ENCODE results near the gene LRRC47.

The LRRC47 gene

DNA sequence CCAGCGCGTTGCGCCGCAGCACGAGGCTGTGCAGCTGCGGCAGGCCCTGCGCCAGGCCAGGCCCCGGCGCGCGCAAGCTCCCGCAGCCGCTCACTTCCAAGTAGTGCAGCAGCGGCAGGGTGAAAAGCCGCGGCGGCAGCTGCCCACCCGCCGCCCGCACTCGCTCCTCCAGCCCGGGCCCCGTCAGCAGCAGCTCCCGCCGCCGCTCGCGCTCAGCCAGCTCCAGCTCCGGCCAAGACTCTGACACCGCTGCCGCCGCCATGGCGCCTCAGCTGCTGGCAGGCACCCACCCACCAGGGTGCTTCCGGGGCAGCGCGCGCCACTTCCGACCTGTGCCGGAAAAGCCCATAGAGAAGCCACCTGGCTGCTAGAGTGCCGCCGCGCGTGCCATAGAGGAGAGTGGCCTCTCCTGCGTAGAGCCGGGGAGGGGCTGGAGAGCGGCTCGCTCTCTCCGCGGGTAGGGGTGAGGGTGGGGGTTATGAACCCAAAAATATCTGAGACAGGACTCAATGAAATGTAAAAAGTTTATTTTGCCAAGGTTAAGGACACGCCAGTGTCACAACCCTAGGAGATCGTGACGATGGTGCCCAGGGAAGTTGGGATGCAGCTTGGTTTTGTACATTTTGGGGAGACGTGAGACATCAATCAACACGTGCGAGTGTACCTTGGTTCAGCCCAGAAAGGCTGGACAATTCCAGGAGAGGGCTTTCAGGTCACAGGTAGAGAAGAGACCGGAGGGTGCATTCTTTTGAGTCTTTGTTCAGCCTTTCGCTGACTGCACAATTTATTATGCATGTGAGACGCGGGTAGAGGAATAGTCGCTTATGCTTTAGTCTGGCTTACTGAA is at the start of gene LRRC47:
LRRC47 (minus strand) TSS at position 284 of the 847 bp plus-strand sequence; CDS start at position 262, 22 bp downstream.
- peak; percentile 49 for DNase-seq (ENCODE audit: low read depth)

DNA sequence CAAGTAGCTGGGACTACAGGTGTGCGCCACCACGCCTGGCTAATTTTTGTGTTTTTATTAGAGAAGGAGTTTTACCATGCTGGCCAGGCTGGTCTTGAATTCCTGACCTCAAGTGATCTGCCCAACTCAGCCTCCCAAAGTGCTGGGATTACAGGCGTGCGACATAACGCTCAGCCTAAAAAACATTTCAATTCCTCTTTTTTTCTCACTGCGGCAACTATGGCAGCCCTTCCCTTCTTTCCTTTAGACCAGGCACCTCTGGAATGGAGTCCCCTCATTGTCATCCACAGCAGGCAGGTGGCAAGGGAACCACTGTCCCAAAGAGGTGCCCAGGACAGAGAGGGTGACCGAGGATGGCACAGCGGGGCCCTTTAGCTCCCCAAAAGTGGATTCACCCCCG is 46.6 kb upstream of the LRRC47 start:
- no peak for DNase-seq (ENCODE audit: low read depth)

DNA sequence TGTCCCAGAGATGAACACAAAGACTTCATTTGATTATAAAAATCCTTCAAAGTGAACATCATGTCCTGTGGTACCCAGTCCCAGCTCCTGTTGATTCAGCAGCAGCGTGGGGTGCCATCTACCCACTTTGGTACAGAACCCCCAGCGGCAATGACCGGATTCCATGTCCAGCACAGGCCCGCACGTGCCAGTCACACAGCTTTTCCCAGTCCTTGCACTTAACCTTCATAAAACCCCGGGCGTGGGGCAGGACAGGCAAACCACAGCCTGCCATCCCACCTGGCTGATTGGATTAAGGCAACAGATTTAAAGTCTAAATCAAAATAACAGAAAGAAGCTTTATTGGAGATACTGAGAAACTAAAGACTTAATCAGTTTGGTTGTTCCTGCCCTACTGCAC is 45.2 kb upstream of the LRRC47 start:
- DNase-seq (ENCODE audit: low read depth): no peak

DNA sequence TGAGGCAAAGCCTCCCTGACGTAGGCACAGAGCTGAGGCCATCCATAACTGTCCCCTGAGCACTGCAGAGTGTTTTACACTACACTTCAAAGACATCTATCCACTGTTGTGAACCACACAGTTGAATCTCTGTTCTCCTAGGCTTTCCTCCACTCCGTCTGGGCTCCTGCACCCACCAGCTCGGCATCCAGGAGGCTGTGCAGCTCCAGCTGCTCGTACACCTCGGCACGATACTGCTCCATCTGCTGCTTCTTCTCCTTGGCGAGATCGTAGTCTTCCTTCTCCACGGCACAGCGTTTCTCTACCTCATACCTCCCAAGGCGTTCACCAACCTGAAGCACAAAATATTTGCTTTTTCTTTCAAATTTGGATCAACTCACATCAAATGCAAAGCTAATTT is 42.5 kb upstream of the LRRC47 start:
- DNase-seq (ENCODE audit: low read depth): no peak

DNA sequence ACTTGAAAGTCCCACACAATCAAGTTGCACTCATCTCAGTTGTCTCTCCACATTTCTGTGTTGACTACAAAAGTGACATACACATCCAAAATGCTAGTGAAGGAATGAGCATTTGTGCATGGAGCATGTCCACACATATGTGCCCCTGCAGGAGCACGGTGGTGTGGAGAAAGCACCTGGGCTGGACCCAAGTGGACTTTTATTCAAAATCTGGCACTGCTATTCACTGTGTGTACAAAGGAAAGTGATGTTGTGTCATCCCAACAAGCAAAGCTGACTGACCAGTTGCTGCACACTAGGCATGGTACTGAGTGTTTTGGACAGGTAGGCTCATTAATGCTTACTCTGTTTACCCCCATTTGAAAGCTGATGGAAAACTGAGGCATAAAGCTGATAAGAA is 41.4 kb upstream of the LRRC47 start:
- no peak for DNase-seq (ENCODE audit: low read depth)

DNA sequence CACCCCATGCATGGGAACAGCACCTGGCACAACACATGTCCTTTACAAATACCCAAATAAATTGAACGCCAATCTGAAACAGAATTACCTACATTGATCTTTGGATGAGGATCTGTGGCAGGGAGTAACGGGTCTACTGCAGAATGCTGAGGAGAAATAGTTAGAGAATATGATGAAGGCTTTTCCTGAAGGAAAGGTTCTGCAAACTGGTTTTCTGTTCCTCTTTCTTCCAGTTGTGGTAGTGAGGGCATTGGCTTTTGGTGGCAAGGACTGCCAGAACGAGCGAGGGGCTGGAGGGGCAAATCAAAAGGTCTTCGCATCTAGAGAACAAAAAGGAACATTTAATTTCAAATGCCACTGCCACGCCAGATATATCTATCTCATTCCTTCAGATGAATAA is 40.9 kb upstream of the LRRC47 start:
- DNase-seq (ENCODE audit: low read depth): no peak

DNA sequence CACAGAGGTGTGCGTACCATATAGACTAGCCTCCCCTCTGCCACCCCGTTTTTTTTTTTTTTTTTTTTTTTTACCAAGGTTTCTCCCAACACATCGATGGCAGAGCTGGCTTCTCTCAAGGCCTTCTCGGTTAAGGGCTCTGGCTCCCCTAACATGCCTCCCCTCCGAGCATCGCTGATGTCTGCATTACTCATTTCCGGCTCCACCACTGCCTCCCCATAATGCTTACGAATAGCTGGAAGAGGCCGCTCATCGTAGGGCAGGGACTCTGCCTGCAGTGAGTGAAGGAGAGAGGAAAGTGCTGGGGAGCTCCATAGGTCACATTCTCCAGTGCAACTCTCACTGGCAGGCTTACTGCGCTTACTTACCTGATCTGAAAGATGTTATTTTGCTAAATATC is 40.1 kb upstream of the LRRC47 start:
- DNase-seq (ENCODE audit: low read depth): no peak

DNA sequence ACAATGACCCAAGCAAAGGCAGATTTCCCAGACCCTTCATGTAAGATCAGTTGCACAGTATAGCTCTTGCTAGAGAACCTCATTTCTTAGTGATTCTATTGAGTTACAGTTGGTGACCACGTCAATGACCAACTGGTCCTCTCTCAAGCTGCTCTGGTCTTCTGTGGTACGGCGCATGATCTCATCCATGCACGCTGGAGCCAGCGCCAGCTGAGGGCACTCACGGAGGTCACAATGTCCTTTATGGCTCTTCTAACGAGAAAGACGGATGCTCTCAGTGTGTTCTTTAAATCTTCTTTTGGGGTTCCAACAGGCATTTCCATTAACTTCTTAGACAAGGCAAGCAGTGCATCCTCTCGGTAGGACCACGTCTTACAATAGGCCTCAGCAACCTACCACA is 38.4 kb upstream of the LRRC47 start:
- no peak for DNase-seq (ENCODE audit: low read depth)

DNA sequence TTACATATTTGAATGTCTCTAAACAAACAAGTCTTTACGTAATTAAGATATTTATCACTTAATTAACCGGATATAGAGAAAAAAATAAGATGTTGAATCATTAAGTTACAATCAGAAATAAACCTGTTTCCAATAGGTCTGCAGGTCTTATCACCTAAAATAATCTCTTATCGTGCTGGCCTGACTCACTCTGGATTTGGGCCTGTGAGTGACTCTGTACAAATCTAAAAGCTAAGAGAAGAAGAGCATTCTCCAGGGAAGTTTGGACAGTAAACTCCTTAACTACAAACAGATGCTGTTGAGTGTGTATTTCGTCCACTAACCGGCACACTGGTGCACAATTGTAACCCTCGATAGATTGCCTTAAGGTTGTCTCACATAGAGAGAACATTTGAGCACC is 35.4 kb upstream of the LRRC47 start:
- DNase-seq (ENCODE audit: low read depth): no peak

DNA sequence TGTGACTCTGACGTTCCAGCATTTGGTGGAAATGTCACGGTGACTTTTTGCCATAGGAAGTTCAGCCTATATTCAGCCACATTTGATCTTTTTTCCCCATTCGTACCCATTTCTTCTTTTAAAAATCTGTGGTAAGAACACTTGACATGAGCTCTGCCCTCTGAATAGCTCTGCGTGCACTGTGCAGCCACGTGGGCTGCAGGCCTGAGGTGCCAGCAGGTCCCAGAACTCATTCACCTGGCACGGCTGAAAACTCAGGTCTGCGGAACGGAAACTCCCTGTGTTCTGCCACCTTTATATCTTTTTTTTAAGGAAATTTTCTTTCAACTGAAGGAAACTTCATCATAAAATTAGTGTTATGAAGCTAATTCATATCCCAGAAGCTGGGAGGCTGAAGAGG is 32.1 kb upstream of the LRRC47 start:
- no peak for DNase-seq (ENCODE audit: low read depth)

DNA sequence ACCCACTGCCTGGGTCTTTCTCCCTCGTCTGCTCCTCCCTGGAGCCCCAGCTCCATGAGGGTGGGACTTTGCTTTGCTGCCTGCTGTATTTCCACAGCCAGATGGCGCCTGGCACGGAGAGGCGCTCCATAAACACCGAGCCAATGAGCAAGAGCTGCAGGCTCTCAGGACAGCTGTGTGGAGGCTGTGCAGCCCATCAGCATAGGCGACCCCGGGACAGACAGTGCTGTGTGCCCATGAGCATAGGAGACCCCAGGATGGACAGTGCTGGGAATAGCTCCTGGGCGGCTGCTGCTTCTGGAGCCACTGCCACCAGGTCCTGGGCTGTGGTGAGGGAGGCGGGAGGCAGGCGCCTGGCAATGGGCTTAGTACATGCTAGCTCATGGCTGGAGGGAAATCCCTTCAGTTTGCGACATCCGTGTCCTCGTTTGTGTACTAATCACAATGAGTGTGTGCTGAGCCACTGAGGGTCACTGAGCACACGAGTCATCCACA is 31.6 kb upstream of the LRRC47 start:
- no peak for DNase-seq (ENCODE audit: low read depth)

DNA sequence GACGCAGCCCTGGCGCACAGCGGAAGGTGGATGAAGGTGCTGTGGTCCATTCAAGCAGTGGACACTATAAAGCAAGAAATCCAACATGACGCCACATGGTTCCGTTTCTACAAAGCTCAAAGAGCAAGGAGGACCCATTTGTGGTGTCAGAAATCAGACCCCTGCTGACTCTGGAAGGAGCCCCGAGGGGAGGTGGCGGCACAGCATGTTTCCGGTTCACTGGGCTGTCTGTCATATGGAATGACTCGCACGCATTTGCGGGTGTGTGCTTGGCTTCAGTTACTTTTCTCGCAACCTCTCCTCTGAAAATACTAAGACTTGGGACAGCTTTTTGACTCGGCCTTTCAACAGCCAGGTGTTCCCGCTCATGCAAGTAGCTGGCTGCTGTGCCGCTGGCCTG is 29.1 kb upstream of the LRRC47 start:
- DNase-seq (ENCODE audit: low read depth): no peak

DNA sequence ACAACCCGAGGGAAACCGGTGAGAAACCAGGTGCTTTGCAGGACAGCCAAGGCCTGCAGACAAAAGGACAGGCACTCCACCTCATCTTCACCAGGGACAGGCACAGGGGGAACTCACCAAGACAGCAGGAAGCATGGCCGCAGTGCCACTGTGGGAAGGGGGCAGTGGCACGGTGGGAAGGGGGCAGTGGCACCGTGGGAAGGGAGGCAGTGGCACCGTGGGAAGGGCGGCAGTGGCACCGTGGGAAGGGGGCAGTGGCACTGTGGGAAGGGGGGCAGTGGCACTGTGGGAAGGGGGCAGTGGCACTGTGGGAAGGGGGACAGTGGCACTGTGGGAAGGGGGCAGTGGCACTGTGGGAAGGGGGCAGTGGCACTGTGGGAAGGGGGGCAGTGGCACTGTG is 28.4 kb upstream of the LRRC47 start:
- DNase-seq (ENCODE audit: low read depth): no peak

DNA sequence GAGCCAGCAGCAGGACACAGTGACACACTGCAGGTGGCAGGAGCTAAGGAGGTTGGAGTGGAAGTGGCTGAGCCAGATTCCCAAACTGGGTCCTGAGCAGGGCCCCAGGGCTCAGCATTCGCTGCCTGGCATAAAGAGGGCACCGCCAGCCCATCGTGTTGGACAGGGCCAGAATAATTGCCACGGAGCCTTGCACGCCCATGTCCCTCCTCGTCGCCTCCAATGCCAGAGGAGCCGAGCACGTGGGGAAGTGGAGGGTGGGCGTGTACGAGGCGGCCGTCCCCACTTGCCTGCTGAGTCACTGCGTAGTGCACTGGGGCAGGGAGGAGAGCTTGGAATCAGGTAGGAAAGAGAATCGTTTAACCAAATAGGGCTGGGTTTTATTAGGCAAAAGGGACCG is 26.1 kb upstream of the LRRC47 start:
- no peak for DNase-seq (ENCODE audit: low read depth)

DNA sequence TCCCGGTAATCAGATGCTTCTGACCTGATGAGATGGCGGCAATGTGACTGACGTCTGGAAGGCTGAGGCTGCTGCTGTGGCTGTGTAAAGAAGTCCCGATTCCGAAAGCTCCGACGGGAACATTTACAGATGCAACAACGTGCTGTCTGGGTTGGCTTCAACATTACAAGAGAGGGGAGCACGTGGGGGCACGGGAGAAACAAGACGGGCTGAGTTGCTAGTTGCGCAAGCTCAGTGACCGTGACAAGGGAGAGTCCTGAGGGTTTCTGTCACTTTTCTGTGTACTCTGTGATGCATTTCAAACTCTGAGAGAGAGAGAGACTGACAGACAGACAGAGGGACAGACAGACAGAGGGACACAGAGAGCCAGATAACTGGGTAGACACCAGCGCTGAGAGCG is 25.6 kb upstream of the LRRC47 start:
- no peak for DNase-seq (ENCODE audit: low read depth)

DNA sequence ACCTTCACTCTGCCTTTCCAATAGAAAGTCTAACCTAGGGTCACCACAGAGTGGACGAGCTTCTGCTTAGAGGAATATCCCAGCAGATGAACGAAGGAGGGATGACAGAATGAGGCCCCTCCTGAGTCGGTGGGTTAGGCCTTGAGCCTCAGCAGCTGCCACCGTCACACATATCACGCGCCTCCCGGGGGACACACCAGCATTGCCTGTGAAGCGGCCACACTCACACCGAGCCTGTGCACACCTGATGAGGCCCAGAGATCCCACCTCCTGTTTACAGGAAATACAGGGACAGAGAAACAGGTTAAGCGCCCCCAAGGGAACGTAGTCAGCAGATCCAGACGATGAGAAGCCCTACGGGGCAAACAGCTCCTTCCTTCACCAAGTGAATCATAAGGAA is 25.1 kb upstream of the LRRC47 start:
- DNase-seq (ENCODE audit: low read depth): no peak

DNA sequence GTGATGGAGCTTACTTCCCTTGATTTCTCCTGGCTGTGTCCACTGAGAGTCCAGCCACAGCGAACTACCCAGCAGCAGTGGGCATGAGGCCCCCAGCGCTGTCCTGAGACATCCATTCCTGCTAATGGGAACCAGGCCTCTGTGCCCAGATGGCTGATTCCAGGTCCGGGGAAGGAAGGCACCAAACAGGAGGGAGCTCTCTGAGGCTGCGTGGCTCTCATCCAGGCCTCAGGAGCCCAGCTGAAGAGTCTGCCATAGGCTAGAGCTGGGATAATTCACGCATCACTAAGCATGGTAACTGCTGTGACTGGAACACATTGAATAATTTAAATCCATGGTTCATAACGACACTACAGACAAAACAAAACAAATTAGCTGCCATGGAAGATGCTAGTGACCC is 24.7 kb upstream of the LRRC47 start:
- no peak for DNase-seq (ENCODE audit: low read depth)

DNA sequence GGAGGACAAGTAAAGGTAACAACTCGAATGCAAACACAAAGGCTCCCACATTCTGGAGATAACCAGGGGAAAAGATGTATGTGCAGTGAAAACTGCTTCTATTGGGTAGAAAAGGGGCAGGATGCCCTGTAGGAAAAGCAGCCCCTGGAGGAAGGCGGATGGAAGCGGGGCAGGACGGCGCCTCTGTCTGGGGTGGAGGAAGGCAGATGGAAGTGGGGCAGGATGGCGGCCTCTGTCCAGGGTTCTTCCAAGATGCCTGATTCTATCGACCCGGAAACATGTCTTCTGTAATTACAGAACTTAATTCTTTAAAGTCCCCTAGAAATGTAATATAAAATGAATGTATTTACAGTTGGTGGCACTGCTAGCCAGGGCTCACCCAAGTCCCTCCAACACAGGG is 24.0 kb upstream of the LRRC47 start:
- DNase-seq (ENCODE audit: low read depth): no peak

DNA sequence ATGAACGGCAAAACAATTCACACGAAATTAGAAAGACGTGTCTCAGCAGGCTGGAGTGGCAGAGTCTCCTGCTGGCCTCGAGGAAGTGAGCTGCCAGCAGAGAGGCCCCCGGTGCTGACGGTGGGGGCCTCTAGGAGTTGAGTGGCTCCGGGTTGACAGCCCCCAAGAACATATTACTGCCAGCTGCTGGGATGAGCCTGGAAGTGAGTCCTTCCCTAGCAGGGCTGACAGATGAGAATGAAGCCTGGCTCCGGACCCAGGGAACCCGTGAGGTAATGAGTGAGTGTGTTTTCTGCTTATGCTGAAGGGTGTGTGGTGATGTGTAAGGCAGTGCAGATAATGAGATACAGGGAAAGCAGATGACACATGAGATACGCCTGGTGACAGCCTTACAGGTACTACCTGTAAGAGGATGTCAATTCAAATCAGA is 23.5 kb upstream of the LRRC47 start:
- DNase-seq (ENCODE audit: low read depth): no peak

DNA sequence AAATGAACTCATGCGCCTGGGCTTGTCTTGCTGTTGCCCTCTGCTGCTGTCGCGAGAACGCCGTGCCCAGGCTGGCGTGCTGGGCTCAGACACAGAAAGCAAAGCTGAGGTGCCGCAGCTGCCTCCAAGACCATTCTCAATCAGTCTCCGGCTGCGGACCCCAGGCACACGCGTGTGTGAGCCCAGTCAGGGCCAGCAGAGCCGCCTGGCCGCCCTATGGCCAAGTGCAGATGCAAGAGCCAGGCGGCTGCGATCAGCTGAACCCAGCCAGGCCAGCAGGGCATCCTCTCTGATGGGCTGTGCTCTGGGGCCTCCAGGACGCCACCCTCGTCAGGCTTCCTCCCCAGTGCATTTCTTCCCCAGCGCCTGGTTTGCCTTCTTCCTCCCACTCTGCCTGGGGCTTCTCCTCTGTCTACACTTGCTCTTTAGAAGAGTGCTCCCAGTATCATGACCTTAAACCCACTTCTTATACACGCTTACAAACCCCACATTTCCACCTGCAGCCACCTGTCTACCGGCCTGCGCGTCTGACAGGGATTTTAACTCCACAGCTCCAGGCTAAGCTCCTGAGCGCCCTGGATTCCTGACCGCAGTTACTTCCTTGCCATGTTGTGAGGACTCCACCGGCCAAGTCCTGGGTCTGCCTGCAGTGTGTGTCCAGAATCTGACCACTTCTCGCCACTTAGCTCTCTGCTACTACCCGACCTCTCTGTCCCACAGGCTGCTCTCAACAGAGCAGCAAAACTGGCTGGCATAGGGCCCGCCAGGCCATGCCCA is 21.7 kb upstream of the LRRC47 start:
- no peak for DNase-seq (ENCODE audit: low read depth)

DNA sequence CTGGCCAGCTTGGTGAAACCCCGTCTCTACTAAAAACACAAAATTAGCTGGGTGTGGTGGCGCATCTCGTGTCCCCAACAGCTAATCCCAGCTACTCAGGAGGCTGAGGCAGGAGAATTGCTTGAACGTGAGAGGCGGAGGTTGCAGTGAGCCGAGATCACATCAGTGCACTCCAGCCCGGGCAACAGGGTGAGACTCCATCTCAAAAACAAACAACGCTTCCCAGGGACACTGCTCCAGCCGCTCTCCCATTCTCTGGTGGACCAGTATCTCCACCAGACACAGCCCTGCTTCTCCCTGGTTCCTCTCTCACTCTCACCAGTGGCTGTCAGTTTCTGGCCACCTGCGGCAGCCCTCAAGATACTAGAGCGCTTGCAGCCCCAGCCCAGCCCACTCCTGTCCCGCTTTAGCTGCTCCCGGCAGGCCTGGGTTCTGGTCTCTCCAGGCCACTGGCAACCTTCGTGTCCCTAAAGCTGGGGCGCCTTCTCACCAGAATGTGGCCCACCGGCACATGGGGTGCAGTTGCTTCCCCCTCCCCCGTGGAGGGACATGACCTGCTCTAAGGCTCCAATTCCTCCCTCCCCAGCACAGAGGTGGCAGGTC is 20.9 kb upstream of the LRRC47 start:
- DNase-seq (ENCODE audit: low read depth): no peak

DNA sequence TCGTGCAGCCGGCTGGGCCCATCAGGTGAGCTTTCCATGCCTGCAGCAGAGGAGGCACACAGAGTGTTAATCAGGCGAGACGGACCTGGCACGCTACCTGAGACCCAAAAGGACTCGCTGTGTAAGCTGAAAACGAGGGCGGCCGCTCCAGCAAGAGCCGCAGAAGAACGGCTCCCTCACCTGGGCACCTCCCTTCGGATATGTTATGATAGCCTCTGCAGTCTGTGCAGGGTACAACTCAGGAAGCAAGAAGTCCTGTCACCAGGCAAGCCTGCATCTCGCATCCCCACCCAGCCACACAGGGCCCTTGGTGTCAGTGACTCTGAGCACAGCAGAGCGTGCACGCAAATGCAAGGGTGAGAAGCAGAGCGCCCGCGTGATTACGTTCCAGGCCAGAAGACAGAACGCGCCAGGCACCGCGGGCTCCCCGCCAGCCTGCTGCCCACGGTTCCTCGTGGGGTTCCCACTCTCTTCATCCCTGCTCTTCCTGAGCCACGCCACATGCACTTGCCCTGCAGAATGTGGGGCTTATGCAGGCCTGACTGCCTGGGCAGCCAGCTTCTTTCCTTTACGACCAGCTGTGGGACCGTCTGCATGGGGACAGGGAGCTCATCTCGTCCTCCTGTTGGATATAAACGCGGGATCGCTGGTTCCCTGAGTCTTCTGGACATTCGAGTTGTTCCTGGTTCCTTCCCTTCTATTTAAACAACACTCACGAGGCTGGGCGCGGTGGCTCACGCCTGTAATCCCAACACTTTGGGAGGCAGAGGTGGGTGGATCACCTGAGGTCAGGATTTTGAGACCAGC is 20.2 kb upstream of the LRRC47 start:
- no peak for DNase-seq (ENCODE audit: low read depth)

All from HS-5 (cell line).